Measurements from ENCODE around the gene POLE.

Gene POLE

DNA sequence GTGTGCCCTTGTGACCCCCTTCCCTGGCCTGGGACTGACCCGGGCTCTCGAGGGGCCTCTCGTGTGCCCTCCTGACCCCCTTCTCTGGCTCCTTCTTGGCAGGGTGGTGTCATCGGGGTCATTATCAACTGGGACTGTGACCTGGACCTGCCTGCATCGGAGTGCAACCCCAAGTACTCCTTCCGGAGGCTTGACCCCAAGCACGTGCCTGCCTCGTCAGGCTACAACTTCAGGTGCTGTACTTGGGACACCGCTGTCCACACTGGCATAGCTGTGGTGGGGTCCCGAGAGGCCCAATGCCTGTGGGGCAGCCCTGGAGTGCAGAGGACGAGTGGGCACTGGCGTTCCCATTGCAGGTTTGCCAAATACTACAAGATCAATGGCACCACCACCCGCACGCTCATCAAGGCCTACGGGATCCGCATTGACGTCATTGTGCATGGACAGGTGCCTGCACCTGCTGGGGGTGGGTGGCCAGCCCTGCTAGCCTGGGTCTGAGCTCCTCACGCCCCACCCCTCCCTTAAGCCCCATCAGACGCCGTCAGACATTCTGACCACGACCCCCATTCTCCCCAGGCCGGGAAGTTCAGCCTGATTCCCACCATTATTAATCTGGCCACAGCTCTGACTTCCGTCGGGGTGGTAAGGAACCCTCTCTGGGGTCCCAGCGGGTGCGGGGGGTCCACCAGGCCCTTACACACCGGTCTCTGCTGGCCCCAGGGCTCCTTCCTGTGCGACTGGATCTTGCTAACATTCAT, 66.1 kb downstream of the POLE start:
- in situ Hi-C loops (cut with HindIII; ENCODE audit: low sequenced_read_pairs) = no loop called here

GRCh38 chr12:132620113-132620898, 66.8 kb downstream of the POLE start:
- no peak for DNase-seq (ENCODE audit: low read depth, low spot score)
- in situ Hi-C loops (cut with HindIII; ENCODE audit: low sequenced_read_pairs) = no loop called here
- no peak for TF ChIP-seq CTCF (IDR thresholded peaks at IDR 0.05; ENCODE audit: low read depth, low read length)
- no peak overlapping the region for H3K4me3 ChIP-seq (ENCODE audit: low read depth, low read length)

More for the DNA sequence above, 66.1 kb downstream of the POLE start:
- no peak for DNase-seq (ENCODE audit: low read depth, low spot score)
- H3K4me3 ChIP-seq (ENCODE audit: low read depth, low read length) = no peak overlapping the region
- no peak for TF ChIP-seq CTCF (IDR thresholded peaks at IDR 0.05; ENCODE audit: low read depth, low read length)

- in situ Hi-C loops (cut with HindIII; ENCODE audit: low sequenced_read_pairs) = no loop called here
- no peak for TF ChIP-seq CTCF (IDR thresholded peaks at IDR 0.05; ENCODE audit: low read depth, low read length)
- DNase-seq (ENCODE audit: low read depth, low spot score) = no peak
- no peak overlapping the region for H3K4me3 ChIP-seq (ENCODE audit: low read depth, low read length)
Measured at GRCh38 chr12:132619386-132620112, 67.6 kb downstream of the POLE start.

DNA sequence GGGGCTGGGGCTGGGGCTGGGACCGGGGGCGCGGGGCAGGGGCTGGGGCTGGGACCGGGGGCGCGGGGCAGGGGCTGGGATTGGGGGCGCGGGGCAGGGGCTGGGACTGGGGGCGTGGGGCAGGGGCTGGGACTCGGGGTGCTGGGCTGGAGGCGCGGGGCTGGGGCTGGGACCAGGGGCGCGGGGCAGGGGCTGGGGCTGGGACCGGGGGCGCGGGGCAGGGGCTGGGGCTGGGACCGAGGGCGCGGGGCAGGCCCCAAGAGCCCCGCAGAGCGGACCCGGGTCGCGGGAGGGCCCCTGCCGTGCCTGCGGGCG, 68.1 kb downstream of the POLE start:
- in situ Hi-C loops (cut with HindIII; ENCODE audit: low sequenced_read_pairs) = no loop called here
- DNase-seq (ENCODE audit: low read depth, low spot score) = no peak
- H3K4me3 ChIP-seq (ENCODE audit: low read depth, low read length) = no peak overlapping the region
- TF ChIP-seq CTCF (IDR thresholded peaks at IDR 0.05; ENCODE audit: low read depth, low read length) = no peak

DNA sequence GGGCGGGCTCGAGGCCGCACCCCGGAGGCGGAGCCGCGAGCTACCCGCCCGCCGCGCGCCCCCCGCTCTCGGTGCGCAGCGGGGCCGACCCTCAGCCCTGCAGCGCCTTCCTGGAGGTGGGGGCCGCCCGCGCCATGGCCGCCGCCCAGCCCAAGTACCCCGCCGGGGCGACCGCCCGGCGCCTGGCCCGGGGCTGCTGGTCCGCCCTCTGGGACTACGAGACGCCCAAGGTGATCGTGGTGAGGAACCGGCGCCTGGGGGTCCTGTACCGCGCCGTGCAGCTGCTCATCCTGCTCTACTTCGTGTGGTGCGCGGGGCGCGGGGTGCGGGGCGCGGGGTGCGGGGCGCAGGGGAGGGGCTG, 68.5 kb downstream of the POLE start, which contains the start of gene P2RX2:
TSS of gene P2RX2 (plus strand) at position 94 of the 361 bp plus-strand sequence. CDS start at position 135, 41 bp downstream.
- H3K4me3 ChIP-seq (ENCODE audit: low read depth, low read length) = no peak within 1 kb of the TSS
- DNase-seq (ENCODE audit: low read depth, low spot score) = no peak
- TF ChIP-seq CTCF (IDR thresholded peaks at IDR 0.05; ENCODE audit: low read depth, low read length) = no peak
- in situ Hi-C loops (cut with HindIII; ENCODE audit: low sequenced_read_pairs) = no loop called here

GRCh38 chr12:132617822-132618682, 69.1 kb downstream of the POLE start:
- no peak overlapping the region for H3K4me3 ChIP-seq (ENCODE audit: low read depth, low read length)
- in situ Hi-C loops (cut with HindIII; ENCODE audit: low sequenced_read_pairs) = no loop called here
- no peak for DNase-seq (ENCODE audit: low read depth, low spot score)
- TF ChIP-seq CTCF (IDR thresholded peaks at IDR 0.05; ENCODE audit: low read depth, low read length) = no peak
